ENCODE measurements around the gene MTCL1.
"Not testable (repeated sequence)": the region's sequence is repeated elsewhere in the genome, so short reads cannot be mapped to it uniquely, and the experiment has no call there.

Gene MTCL1

DNA sequence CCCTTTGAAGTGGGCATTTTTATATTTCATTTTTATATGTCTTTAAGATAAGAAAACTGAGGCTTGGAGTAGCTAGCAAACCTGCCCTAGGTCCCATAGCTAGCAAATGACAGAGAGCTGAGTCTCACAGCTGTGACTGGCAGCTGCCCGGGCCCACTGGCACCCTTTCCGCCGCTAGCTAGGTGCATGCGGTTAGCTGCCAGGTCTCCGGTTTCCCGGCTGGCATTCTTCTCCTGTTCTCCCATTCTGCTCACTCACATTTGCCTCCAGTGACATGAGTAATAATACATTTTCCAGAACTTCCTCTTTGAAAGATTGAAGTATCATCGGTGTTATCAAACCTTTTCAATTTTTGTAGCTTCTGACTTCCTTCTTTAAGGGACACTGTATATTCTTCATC is 38.7 kb downstream of the MTCL1 start:
- DNase-seq (ENCODE audit: low spot score) = no peak

GRCh38 chr18:8744656-8745055 is 39.3 kb downstream of the MTCL1 start:
- DNase-seq (ENCODE audit: low spot score) = peak; percentile 26

DNA sequence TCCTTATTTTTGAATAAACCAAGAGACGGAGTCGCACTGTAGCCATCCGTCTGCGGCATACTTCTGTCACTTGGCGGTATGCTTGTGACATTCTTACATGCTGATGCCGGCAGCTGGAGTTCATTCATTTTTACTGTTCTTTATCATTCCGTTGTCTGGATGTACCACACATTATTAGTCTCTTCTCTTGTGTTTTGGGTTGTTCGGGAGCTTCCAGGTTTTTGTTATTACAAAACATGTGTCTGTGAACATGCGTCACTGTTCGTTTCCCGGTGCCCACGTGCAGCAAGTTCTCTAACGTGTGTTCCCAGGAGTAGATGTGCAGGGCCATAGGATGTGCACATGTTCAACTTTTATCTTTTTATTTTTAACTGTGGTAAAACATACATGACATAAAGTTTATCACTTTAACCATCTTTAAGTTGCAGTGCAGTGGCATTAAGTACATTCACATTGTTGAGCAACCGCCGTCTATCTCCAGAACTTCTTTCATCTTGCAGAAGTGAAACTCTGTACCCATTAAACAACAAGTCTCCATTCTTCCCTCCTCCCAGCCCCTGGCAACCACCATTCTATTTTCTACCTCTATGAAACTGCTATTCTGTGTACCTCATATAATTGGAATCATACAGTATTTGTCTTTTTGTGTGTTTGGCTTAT is 40.1 kb downstream of the MTCL1 start:
- peak; percentile 43 for DNase-seq (ENCODE audit: low spot score)

DNA sequence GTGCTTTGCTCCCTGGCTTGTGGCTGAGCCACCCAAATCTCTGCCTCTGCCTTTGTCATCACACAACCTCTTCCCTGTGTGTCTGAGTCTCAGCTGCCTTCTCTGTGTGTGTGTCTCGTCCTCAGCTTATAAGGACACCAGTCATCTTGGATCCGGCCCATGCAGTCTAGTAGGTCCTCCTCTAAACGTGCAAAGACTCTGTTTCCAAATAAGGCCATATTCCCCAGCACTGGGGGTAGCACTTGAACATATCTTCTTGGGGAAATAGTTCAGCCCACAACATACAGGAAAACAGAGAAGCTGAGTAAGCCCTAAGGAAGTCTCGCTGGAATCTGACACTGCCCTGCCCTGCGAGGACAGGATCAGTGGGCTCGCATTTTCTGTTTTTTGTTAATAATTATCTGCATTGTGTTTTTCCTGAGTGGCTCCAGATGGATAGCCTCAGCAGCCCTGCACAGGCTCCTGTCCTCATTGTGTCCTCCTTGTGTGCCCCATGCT is 42.1 kb downstream of the MTCL1 start:
- no peak for DNase-seq (ENCODE audit: low spot score)

DNA sequence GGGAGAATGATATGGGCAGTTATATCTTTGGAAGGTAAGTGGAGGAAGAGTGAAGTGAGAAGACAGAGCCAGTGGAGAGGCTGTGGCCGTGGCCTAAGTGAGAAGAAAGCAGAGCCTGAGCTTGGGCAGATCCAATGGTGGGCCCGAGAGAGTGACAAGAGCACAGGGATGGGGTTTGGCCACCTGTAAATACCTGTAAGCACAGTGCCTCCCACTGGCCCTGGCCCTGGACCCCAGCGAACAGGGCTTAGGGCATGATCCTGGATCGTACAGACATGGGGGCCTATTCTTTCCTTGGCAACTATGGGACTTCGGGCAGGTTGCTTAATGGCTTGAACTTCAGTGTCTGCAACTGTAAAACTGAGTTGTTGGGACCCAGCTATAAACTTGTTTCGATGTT is 44.1 kb downstream of the MTCL1 start:
- no peak for DNase-seq (ENCODE audit: low spot score)

GRCh38 chr18:8750954-8751415 is 45.6 kb downstream of the MTCL1 start:
- DNase-seq (ENCODE audit: low spot score) = no peak

- DNase-seq (ENCODE audit: low spot score) = no peak
These were observed 46.3 kb downstream of the MTCL1 start for GRCh38 chr18:8751692-8752091.

- DNase-seq (ENCODE audit: low spot score) = no peak
These were observed 47.0 kb downstream of the MTCL1 start for GRCh38 chr18:8752329-8752728.

- peak; percentile 78 for DNase-seq (ENCODE audit: low spot score)
These were observed 49.9 kb downstream of the MTCL1 start for GRCh38 chr18:8754995-8755960.

DNA sequence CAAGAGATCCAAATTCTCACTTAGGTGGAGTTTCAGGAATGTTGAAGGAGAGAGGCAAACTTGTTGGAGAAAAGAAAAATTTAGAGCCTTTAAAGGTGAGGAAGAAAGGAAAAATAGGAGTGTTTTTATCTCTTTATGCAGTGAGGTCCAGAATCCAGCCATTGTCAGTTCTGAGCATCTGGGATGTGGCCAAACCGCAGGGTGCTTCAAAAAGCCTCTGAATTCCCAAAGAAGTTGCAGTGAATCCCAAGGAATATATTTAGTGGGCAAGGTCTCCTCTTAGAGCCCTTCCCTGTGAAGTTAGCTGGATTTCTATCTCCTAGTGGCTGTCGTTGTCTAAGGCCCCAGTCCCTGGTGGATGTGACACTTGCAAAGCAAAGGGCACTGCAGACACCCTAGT is 51.2 kb downstream of the MTCL1 start:
- no peak for DNase-seq (ENCODE audit: low spot score)

DNA sequence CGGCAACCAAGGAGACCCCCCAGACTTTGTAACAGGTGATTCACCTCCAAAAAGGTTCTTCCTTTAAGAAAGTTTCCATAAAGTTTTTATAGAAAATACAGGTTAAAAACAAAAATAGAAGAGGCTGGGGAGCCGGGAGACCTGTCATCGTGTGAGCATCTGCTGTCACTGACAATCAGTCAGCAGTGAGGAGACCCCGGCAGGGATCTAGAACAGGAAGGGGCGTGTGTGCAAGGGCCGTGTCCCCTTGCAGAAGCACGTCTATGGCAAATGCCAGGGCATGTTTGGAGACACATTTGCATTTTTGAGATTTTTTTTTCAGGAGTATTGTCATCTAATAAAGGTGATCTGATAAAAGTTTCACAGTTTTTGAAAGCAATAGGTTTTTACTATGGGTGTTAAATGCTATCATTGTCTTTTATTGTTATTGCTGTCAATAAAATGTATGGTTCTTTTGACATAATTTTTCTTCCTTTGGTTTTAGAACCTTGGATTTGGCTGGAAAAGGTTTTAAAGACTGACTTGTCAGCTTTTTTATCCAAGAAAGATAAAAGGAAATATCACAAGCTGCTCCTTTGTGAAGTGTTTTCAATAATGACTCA is 52.1 kb downstream of the MTCL1 start:
- DNase-seq (ENCODE audit: low spot score) = peak; percentile 10

- no peak for DNase-seq (ENCODE audit: low spot score)
These were observed 53.1 kb downstream of the MTCL1 start for GRCh38 chr18:8758466-8758865.

DNA sequence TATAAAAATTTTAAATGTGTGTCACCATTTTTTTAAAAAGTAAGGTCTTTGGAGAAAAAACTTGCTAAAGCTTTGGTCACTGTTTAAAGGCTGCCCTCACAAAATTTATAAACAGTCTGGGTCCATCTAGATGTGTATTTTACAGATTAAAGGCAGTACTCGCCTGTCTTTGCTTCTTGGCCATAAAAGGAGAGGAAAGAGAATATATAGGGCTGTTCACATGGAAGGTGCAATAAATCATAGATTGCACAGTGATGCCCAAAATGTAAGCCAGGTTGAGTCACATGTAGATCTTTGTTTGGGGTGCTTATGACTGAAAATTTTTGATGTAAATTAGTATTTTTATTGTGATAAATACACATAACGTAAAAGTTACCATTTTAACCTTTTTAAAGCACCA is 55.6 kb downstream of the MTCL1 start:
- DNase-seq (ENCODE audit: low spot score) = no peak

GRCh38 chr18:8761535-8761934 is 56.2 kb downstream of the MTCL1 start:
- DNase-seq (ENCODE audit: low spot score) = not testable (repeated sequence)

DNA sequence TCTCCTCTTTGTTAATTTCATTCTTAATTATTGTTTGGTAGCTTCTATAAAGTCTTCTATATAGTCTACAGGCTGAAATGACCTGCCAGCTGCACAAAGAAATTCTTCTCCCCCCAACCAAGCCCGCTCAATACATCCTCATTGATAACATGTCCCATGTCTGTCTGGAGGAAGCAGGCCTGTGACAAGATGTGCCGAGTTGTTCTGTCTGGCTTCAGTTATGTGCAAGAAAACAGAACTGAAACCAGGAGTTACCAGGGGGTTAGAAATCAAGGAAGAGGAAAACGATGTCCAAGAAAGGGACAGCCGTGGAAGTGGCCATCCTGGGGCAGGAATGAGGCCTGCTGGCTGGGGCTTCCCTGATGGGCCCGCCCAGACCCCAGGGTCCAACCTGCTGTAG is 57.6 kb downstream of the MTCL1 start:
- DNase-seq (ENCODE audit: low spot score) = no peak

DNA sequence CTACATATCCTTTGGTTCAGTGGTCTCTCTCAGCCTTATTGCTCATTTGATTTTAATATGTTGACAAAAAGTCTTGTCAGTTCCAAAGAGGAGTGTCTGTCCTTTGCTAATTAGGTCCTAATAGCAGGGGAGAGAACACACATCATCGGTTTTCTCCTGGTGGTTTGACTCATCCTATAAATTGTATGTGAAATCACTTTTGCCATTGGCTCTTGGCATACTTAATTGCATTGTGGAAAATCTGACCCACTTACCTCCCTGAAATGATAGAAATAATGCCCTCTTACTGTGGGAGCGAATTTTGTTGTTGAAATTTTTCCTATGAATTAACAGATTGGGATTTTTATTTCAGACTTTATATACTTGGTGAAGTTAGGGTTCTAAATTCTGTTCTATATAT is 58.3 kb downstream of the MTCL1 start:
- DNase-seq (ENCODE audit: low spot score) = no peak

DNA sequence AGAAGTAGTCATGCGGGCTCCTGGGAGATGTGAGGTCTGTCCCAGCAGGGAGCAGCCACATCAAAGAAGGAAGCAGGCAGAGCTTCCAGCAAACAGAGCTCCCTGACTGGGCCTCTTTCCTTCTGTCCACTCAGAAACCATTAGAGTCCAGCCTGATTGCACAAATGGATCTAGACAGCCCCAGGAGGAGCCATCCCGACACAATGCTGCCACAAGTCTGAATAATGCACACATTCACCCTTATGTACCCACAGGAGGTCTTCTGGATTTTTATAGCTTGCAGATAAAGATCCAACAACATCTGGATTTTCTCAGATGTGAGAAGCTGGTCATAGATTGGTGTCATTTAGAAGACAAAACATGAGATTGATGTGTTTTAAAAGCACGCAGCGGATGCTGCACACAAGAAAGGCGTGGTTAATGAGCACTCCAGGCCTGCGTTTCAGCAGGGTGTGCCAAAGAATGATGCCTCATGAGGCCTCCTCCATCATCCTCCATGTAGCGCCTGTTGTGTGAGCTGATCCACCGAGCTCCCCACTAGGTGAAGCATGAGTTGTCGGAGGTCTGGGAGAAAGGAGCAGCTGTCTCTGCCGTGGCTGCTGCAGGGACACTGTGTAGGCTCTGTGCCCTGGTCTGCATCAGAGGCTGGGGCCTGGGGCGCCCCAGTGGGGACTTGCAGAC is 60.6 kb downstream of the MTCL1 start:
- no peak for DNase-seq (ENCODE audit: low spot score)

DNA sequence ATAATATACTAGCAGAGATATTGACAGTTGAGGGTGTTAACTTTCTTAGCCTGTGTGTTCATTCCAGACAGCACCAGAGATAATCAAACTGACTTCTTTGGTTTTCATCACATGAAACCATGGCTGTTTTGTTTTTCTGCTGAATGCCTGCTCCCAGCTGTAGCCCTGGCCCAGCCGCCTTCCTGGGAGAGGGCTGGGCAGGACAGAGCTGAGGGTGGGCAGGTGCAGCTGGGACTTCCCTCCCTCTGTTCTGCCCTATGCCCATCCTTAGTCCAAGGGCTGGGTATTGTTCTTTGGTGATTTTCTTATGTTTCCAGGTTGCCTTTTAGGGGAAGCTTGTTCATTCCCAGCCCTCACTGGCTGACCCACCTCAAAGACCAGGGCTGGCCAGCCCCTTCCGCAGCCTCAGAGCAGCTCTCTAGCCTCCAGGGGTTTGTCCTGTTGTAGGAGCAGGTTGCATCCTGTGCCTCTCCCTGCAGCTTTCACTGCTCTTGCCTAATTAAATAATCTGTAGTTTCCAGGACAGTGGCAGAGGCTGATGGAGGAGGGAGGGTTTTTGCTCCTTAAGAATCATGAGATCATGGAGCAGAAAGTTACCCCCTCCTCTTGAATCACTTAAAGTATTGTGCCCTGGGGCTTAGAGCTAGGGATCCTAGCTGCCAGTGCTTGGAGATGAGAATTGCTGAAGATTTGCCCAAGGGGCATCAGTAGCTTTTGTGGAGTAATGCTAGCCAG is 61.4 kb downstream of the MTCL1 start:
- DNase-seq (ENCODE audit: low spot score) = no peak

DNA sequence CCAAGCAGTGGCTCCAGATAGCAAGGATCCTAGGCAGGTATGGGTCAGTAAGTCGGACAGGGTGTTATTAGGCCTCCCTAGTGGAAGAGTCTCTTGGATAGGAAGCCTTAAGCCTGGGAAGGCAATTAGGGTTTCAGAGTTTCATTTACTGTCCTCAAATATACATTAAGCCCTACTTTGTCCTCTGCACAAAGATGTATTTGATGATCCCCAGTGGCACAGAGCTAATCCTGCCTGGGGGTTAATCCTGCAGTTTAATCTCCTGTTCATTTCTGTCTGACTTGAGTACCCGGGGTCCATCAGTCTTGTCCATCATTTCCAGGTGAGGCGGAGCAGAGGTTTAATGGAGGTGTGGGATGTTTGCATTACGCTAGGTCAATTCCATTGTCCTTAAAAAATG is 62.0 kb downstream of the MTCL1 start:
- no peak for DNase-seq (ENCODE audit: low spot score)

GRCh38 chr18:8769509-8770095 is 64.2 kb downstream of the MTCL1 start:
- DNase-seq (ENCODE audit: low spot score) = no peak

DNA sequence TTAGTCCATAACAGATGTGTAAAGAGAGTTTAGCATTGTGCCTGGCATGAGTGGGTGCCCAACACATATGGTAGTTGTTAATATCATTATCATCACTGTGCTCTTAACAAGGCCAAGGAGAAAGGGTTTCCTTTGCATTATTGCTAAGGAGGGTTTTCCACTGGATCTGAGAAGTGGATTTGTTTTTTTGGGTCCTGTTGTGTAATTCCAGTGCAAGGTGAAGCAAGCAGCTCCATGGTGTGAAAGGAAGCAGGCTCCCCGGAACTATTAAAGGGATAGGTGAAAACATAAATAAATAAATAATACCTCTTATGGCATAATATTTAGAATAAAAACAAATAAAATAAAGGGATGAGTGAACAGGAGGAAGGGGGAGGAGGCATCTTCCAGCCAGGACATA is 65.3 kb downstream of the MTCL1 start:
- no peak for DNase-seq (ENCODE audit: low spot score)

Measured in NAMALWA (cell line).